ENCODE data around the gene BLOC1S4.
"Not testable (repeated sequence)": the region's sequence is repeated elsewhere in the genome, so short reads cannot be mapped to it uniquely, and the experiment has no call there.

The BLOC1S4 gene

DNA sequence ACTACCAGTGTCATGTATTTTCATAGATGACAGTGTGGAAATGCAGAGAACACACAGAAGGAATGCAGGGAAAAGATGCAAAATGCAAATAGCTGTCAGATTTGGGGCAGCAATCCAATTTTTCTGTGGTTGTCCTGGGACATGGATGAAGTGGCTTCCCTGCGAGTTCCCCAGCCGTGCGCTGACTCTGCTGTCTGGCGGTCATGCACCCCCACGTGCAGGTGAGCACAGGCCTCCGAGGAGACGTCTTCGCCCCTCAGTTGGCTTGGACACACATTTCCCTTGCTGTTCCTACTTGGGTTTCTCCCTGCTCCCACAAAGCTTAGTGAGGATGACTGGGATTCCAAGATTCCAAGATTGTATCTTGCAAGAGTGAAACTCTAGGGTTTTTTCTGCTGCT is 24.4 kb downstream of the BLOC1S4 start:
- no peak for DNase-seq (ENCODE audit: low read depth in 2 of 2)

DNA sequence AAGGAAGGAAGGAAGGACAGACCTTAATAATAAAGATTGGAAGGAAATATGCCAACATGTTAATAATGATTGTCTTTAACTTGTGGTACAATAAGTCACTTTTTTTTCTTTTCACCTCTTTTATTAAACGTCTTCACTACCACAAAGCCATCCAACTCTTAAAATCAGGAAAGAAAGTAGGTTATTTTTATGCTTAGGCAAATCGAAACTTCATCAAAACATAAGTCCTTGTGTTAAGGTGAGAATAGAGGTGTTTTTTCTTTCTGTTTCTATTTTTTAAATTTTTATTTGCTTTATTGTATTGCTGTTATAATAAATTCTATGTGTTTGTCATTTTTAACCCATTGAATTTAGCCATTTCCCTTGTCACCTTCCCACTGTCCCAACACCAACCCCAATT is 26.5 kb downstream of the BLOC1S4 start:
- no peak for DNase-seq (ENCODE audit: low read depth in 2 of 2)

DNA sequence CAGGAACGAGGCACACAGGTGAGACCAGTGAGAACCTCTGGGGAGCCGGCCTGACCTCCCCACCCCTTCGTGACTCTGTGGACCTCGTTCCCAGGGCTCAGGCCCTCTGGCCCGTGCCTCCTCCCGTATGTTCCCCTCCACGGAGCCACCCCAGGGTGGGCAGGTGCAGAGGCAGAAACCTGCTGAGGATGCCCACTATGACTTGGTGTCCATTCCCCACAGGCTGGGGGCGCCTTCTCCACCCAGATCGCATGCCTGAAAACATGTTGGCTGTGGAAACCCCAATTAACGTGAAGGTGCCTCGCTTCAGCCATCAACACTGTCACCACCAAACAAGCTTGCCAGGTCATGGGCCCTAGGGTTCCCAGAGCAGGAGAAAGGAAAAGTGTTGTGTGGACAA is 27.0 kb downstream of the BLOC1S4 start:
- DNase-seq (ENCODE audit: low read depth in 2 of 2) = no peak

DNA sequence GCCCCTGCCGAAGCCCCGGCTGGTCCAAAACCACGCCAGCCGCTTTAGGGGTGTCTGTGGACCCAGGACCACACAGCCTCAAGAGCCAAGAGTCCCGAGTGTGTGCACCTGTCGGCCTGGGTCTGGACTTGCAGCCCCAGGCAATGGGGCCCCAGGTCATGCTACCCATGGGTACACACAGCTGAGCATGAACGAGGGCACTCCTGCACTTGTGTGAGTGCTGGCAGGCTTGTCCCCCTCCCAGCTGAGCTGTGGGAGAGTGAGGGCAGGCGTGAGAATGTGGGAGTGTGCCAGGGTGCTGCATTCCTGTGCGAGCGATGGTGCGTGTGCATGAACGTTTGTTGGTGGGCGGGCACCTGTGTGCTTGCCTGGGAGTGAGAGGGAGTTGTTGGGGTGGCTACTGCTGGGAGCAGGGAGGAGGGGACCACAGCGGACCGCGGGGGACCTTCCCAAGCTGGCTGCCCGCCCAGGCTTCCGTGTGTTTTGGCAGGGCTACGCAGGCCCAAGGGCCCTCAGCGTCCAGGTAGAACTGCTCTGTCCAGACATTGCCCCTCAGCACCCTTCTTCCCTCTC is 30.8 kb downstream of the BLOC1S4 start:
- DNase-seq (ENCODE audit: low read depth in 2 of 2) = no peak

DNA sequence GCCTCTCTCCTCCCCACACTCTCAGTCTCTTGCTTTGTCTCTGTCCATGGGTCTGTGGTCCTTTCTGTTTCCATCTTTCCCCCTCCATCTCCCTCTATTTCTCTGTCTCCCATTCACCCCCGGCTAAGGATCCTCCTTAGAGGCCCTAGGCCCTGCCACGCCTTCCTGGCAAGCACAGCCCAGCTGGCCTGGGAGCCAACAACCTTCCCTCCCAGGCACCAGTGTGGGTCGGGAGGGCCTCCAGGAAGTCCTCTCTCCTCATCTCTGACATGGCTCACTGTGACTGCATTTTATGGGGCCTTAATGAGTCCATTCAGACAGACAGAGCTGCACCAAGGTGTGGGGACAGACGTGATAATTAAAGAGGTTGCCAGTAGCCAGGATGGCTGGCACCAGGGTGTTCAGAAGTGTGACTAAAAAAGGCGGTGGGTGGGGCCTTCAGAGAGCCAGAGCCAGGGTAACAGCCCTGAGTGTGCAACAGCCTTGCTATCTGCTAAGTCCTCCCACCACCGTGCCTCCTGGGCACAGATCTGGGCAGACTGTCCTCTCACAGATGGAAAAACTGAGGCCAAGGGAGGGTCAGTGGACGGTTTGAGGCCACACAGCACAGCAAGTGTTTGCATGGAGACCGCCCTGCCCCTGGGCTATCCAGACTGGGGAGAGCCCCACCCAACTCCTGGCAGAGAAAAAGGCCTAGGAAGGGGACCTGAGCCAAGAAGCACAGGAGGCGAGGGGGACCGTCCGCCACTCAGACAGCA is 31.5 kb downstream of the BLOC1S4 start:
- DNase-seq (ENCODE audit: low read depth in 2 of 2) = no peak

DNA sequence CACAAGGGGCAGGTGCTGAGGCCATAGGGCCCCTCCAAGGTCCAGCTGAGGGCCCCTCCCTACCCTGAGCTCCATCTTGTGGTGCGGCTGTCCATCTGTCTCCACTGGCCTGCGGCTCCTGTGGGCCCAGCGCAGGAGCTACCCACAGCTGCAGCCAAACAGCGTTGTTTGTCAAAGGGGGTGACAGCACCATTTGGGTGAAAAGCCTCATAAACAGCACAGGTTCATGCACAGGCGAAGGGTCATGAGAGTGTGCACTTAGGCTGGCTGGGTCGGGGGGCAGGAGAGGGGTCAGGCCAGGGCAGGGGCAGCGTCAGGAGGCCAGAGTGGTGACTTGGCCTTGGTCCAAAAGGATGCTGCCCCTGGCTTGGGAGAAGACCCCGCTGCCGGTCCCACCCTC is 32.3 kb downstream of the BLOC1S4 start:
- DNase-seq (ENCODE audit: low read depth in 2 of 2) = no peak

DNA sequence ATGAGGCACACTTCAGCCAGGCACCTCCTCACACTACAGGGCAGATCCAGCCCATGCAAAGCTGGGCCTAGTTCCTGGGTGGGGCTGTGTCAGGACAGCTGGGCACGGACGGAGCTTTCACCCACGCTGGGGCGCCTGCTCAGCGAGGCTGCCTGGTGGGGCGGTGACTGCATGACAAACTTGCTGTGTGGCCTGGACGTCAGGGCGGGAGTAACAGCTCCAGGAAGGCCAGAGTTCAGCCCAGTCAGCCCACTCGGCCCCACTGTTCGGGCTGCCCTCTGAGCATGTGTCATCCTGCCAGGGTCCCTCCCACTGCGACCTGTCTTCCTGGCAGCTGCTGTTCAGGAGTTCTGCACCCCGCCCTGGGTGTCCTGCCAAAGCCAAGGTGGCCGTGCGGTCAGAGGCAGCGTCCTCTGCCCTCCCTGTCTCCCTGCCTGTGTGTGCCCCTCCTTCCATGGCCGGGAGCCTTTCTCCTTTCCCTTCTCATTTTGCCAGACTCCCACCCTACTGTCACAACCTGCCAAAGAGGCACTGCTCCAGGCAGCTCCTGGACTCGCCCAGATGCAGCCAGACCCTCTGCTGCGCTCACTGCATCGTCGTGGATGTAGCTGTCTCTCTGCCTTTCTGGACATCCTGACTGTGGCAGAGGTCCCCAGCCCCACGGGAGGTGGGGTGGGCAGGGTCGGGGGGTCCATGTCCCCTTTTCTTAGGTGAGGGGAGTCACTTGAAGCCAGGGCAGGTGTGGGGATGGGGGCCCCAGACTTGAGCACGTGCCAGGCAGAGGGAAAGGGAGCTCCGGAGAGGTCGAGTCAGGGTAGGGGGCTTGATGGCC is 33.6 kb downstream of the BLOC1S4 start:
- DNase-seq (ENCODE audit: low read depth in 2 of 2) = no peak

DNA sequence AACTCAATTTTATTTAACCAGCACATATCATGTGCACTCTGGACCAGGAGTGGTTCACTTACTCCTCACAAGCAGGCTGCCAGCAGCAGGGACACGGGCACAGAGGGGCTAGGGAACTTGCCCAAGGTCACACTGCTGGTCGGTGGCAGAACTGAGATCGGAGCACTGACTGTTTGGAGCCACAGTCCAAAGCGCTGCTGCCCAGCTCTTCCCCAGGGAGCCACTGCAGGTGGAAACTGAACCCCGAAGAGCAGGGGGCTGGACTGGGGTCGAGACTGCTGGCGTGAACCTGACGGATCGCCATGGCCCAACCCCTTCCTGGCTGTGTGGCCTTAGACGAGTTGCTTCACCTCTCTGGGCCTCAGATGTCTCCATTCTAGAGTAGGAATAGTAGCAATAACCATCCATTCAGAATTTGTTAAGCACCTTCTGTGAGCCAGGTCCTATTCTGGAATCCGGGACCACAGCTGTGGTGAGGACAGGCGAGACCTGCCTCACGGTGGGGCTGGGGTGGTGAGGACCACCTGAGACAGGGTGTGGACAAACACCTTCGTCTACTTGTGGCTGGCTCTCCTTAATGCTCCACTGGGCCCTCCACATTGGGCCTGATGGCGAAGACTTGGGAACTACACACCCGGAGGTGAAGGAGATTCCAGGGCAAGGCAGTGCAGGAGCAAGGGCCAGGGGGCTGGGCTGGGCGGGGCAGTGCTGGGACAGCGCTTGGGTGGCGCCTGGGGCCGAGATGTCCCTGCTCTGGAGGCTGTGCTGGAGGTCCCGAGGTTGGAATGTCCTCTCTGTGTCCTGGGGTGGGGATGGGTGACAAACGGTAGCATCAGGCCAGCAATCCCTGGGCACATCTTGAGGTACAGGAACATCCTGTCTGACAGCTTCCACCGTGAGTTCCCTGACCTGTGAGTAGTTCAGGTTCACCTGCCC is 34.6 kb downstream of the BLOC1S4 start:
- DNase-seq (ENCODE audit: low read depth in 2 of 2) = no peak

DNA sequence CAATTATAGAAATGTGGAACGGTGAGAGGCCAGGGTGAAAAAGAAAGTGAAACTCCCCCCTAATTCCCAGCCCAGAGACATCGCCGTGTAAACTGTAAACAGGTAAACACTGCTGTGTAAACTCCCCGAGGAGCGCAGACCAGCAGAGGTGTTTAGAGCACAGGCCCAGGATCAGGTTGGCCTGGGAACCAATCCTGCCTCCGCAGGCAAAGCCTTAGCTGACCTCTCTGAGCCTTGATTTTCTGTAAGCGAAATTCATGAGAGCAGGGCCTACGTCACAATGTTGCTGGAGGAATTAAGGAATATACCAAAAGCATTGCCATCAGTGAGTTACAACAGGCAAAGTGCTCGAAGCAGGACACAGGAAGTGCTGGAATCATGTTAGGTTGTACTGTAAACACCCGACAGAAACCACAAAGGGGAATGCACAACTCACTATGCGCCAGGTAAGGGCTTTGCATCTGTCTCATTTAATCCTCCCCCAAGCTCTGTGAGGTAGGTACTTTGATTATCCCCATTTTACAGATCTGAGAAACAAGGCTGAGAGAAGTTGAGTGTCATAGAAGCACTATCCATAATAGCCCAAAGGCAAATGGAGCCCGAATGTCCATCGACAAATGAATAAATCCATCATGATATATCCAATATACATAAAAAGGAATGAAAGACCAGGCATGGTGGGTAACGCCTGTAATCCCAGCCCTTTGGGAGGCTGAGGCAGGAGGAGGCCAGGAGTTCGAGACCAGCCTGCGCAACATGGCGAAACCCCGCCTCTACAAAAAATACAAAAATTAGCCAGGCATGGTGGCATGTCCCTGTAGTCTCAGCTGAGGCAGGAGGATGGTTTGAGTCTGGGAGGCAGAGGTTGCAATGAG is 35.9 kb downstream of the BLOC1S4 start:
- DNase-seq (ENCODE audit: low read depth in 2 of 2) = no peak

DNA sequence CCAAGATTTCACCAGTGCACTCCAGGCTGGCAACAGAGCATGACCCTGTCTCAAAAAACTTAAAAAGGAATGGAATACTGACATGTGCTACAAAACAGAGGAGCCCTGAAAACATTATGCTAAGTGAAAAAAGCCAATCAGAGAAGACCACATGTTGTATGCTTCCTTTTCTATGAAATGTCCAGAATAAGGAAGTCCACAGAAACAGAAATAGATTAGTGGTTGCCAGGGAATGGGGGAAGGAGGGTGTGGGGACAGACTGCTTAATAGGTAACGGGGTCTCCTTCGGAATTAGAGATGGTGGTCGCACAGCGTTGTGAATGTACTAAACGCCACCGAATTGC is 36.5 kb downstream of the BLOC1S4 start:
- no peak for DNase-seq (ENCODE audit: low read depth in 2 of 2)

DNA sequence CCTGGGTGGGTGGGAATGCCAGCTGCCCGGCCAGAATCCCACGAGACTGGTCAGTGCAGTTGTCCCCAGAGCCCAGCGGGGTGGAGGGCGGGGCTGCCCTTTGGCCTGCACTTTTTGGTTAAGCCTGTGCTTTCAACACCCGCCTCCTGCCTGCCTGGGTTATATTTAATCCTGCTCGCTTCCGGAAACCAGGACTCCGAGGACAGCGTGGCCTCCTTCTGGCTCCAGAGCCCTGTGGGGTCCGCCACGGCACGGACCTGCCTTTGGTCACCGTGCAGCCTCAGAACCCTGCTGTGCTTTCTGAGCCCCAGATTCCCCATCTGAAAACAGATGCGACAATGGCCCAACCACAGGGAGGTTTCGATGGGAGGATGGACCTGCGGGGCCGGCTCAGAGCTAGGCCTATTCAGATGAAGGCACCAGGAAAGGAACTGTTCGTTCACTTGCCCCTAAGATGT is 37.2 kb downstream of the BLOC1S4 start:
- no peak for DNase-seq (ENCODE audit: low read depth in 2 of 2)

DNA sequence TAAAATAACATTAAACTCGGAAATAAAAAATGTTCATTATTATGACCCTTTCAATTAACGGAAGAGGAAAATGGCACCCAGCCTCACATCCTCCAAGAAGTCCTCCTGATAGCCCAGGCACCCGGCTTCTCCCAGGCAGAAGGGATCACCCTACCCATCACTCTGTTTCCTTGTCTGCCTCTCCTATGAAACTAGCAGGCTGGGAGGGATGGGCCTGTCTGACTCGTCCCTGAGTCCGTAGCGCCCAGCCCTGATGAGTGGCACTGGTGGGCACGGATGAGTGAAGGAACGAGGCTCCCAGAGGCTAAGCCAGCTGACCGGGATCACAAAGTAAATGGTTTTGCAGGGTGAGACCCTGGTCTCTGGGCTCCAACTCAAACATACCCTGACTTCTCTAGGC is 37.9 kb downstream of the BLOC1S4 start:
- DNase-seq (ENCODE audit: low read depth in 2 of 2) = no peak

DNA sequence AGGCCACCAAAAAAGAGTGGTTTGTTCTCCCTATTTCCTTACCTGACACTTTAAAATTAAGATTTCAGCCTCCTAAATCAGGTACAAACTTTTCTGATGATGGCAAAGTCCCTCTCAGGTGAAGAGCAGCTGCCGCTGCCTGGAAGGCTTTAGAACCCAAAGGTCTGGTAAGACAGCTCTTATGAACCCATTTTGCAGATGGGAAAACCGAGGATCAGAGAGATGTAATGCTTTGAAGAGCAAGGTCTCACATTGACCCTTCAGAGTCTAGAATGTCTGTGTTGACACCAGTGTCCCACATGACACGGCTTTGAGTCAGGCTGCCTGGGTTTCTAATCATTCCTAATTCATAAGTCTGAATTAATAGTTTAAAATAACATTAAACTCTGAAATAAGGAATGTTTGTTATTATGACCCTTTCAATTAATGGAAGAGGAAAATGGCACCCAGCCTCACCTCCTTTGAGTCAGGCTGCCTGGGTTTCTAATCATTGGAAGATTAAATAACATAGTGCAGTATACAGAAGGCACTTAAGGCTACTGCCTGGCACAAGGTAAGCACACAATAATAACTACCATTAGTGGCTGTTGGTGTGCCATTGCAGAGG is 38.6 kb downstream of the BLOC1S4 start:
- no peak for DNase-seq (ENCODE audit: low read depth in 2 of 2)

DNA sequence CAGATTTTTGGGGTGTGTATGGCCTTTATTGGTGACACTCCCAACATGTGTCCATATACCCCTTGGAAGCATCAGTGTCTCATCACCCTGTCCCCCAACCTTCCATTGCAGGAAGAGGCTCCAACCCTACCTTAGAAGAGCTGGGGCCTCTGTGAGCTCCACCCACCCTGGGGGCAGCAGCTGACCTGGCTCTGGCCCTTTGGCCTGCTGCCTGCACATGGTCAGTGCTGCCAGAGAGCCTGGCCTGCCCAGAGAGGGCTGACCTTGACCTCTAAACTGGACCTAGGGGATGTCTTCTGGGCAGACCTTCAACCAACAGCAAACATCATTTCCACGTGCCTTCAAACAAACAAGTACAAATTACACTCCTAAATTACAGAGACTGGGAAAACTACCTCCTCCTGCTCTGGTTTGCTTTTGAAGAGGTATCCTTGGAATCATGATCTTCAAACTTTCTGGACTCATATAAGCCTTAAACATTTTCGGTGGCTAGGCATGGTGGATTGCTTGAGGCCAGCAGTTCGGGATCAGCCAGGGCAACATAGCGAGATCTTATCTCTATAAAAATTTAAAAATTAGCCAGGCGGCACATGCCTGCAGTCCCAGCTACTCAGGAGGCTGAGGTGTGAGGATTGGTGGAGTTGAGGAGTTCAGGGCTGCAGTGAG is 39.2 kb downstream of the BLOC1S4 start:
- DNase-seq (ENCODE audit: low read depth in 2 of 2) = no peak

DNA sequence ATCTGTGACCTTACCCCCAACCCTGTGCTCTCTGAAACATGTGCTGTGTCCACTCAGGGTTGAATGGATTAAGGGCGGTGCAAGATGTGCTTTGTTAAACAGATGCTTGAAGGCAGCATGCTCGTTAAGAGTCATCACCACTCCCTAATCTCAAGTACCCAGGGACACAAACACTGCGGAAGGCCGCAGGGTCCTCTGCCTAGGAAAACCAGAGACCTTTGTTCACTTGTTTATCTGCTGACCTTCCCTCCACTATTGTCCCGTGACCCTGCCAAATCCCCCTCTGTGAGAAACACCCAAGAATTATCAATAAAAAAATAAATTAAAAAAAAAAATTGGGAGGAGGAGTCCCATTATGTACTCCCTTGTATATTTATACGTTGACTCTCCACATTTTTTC is 40.4 kb downstream of the BLOC1S4 start:
- not testable (repeated sequence) for DNase-seq (ENCODE audit: low read depth in 2 of 2)

DNA sequence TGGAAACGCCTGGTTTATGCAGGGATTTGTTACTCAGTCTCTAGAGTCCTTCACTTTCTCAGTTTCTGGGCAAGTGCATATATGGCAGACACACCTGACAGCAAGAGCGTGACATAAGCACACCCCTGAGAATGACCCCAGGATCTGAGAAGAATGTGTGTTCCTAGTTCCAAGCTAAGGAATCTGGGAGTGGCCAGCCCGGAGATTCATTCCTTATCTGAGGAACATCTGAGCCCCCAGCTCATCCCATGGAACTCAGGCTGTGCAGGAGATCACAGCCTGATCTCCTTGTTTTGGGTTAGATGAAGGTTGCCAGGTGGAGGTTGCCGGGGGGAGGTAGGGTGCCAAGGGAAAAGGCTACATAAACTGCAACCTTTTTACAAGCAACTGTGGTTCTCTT is 42.8 kb downstream of the BLOC1S4 start:
- no peak for DNase-seq (ENCODE audit: low read depth in 2 of 2)

DNA sequence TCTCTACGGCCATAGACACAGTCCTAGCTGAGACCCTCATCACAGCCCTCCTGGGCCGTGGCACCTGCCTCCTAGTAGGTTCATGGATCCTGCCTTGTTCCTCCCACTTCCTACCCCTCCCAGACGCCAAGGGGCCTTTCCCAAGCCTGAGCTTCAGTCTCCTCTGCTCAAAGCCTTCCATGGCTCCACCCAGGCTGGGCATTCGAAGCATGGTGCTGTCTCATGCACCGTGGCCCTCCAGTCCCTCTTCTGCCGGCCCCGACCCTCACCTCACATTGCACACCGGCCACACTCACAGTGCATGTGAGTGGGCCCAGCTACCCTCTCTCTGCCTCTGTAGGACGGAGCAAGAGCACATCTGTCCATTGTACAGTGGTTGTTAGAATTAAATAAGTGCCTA is 44.9 kb downstream of the BLOC1S4 start:
- DNase-seq (ENCODE audit: low read depth in 2 of 2) = no peak

DNA sequence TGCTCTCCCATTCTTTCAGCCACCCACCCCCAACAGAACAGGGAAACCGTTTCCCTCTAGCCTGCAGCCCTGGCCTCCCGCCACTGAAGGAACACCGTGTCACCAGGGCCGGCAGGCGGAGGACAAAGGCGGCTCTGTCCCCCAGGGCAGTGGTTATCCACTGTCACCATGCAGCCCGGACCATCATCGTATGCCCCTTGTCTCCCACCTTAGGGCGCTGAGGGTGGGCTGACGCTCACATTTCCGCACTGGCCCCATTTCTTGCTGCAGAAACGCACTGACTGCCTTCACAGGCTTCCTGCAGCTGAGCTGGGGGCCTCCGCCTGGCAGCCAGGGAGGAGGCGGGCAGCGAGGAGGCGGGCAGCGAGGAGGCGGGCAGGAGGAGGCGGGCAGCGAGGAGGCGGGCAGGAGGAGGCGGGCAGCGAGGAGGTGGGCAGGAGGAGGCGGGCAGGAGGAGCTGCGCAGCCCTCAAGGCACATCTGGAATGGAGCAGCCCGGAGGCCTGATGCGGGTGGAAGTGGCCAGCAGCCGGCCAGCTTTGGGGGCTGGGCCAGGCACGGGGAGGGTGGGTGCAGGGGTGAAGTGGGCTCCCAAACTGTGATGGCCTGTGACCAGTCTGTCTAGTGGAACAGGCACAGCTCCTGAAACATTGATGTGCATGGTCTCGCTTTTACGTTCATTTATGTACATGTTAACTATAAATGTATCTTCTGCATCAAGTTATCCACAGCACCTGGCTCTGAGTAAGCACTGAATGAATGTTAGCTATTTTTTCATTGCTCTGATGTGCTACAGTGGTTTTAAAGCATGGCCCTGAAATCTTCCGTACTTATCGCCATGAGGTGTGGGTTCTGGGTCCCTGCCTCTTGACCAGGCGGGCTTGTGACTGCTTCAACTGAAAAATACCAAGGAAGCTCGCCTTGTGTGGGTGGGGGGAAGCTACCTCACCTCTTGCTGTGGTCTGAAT is 46.0 kb downstream of the BLOC1S4 start:
- DNase-seq (ENCODE audit: low read depth in 2 of 2) = no peak
